CD8-positive, alpha-beta memory T cell (primary cell): ENCODE data around the gene CFL1. TPM values are rescaled to one million over a fixed set of nuclear protein-coding genes. Genes with fewer than 3 reads are reported as not detected.

Experiments
- CTCF ChIA-PET: fragments of 350-600 bp; sonication (Branson Sonifier 250); formaldehyde crosslinking; loops from one replicate; lab custom pipeline; 2021; ENCODE audit warnings: antibody characterized with exemption; lab: Charles Lee
- POLR2A ChIA-PET: fragments of 350-600 bp; sonication (Branson Sonifier 250); formaldehyde crosslinking; loops from one replicate; lab custom pipeline; 2021; ENCODE audit warnings: antibody characterized with exemption; lab: Charles Lee
- DNase-seq, 5 donors: peaks; one replicate each; pipeline versions ENCODE4 v3.0.0 to v3.0.0-alpha.2; 2020 to 2022; ENCODE audit warnings: mixed read lengths in 1 of 5
- H3K27ac ChIP-seq: one replicate; pipeline ENCODE4 v1.7.0; 2013; ENCODE audit warnings: low read depth, mild to moderate bottlenecking, low read length, moderate library complexity
- H3K27me3 ChIP-seq: 2 replicates; pipeline ENCODE4 v1.7.0; 2013; ENCODE audit warnings: low read length, mild to moderate bottlenecking; ENCODE audit not compliant: insufficient read depth, poor library complexity, severe bottlenecking
- H3K36me3 ChIP-seq: 2 replicates; pipeline ENCODE4 v1.7.0; 2013; ENCODE audit warnings: mild to moderate bottlenecking, low read length, moderate library complexity; ENCODE audit not compliant: insufficient read depth
- H3K4me1 ChIP-seq: 2 replicates; pipeline ENCODE4 v1.7.0; 2013; ENCODE audit warnings: mild to moderate bottlenecking, low read length, moderate library complexity; ENCODE audit not compliant: insufficient read depth
- H3K4me3 ChIP-seq: 2 replicates; pipeline ENCODE4 v1.7.0; 2013; ENCODE audit warnings: mild to moderate bottlenecking, low read length
- H3K9me3 ChIP-seq: 2 replicates; pipeline ENCODE4 v1.7.0; 2013; ENCODE audit warnings: mild to moderate bottlenecking, low read length
- H3K27ac Mint-ChIP-seq, 8 donors: one replicate each; pipeline ENCODE4 v1.8.0; 2020 to 2021; ENCODE audit warnings: mixed read lengths in 8 of 8, mild to moderate bottlenecking in 6 of 8, inconsistent platforms in 3 of 8, moderate library complexity in 3 of 8
- H3K27me3 Mint-ChIP-seq, 2 donors: one replicate each; pipeline ENCODE4 v1.8.0; 2020 to 2021; ENCODE audit warnings: mixed read lengths in 2 of 2, mild to moderate bottlenecking in 1 of 2, moderate library complexity in 1 of 2
- H3K36me3 Mint-ChIP-seq, 3 donors: one replicate each; pipeline ENCODE4 v1.8.0; 2020 to 2021; ENCODE audit warnings: mixed read lengths in 3 of 3, inconsistent platforms in 1 of 3, mild to moderate bottlenecking in 1 of 3
- H3K4me1 Mint-ChIP-seq, 3 donors: one replicate each; pipeline ENCODE4 v1.8.0; 2020 to 2021; ENCODE audit warnings: mixed read lengths in 3 of 3, inconsistent platforms in 1 of 3, mild to moderate bottlenecking in 1 of 3
- H3K4me3 Mint-ChIP-seq, 7 donors: one replicate each; pipeline ENCODE4 v1.8.0; 2020 to 2021; ENCODE audit warnings: mixed read lengths in 7 of 7, mild to moderate bottlenecking in 6 of 7, moderate library complexity in 4 of 7, inconsistent platforms in 2 of 7
- H3K9me3 Mint-ChIP-seq, 5 donors: one replicate each; pipeline ENCODE4 v1.8.0; 2020 to 2022; ENCODE audit warnings: mixed read lengths in 5 of 5, mild to moderate bottlenecking in 3 of 5, moderate library complexity in 2 of 5, inconsistent platforms in 1 of 5
- polyA plus RNA-seq: library from polyadenylated mRNA; unstranded; fragments of 300-500 nt; fragmentation: Illumina TruSeq; gene quantifications from one replicate; pipeline ENCODE4 v1.2.3, GENCODE V29; 2021
- total RNA-seq, 2 experiments: library from RNA; stranded (reverse); gene quantifications; one replicate each; pipeline ENCODE4 v1.2.3, GENCODE V29; 2021

CFL1 gene
- total and polyA plus RNA-seq, 3 experiments from 2014 or later: 1,172 to 3,347 (median 1,226) TPM

DNA sequence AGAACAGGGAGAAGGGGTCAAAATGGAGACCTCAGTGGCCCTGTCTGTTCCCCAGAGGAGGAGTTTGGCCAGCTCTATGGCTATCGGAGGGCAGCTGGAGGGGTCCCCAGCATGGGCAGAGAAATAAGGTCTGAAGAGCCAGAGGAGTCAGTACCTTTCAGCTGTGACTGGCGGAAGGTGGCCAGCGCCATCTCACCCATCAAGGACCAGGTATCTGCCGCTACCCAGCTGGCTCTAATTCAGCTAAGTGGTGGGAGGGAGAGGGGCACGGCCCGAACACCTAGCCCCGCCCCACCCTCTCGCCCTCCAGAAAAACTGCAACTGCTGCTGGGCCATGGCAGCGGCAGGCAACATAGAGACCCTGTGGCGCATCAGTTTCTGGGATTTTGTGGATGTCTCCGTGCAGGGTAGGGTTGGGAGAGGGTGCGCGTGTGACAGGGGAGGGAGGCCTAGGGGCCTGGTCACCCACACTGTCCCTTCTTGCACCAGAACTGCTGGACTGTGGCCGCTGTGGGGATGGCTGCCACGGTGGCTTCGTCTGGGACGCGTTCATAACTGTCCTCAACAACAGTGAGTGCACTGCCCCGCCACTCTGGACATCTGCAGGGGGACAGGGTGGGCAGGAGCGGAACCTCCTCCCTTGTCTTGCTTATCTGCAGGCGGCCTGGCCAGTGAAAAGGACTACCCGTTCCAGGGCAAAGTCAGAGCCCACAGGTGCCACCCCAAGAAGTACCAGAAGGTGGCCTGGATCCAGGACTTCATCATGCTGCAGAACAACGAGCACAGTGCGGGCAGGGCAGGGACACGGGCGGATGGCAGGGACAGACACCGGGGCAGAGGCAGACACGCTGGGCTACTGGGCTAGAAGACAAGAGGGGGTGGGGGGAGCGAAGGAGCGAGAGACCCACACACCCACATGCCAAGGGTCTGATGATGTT, 24.4 kb upstream of the CFL1 start:
- Histone ChIP-seq H3K4me1 (peaks cover 47% of the 10 kb centered on the region), H3K27me3 (no peaks in the 10 kb centered on the region), H3K27ac (no peak overlapping the region), H3K9me3 (no peaks in the 10 kb centered on the region), H3K4me3 (no peak overlapping the region), H3K36me3 (peaks cover 17% of the 10 kb centered on the region)
- Mint-ChIP-seq H3K27me3 (no peaks in the 10 kb centered on the region), H3K9me3 (no peaks in the 10 kb centered on the region), H3K4me3 (peak overlapping the region in 5 of 7 donors; percentile 6 to 91 (median 57)), H3K27ac (peak overlapping the region in 5 of 8 donors; percentile 47 to 94 (median 85)), H3K4me1 (peaks cover 48 to 69% (median 61%) of the 10 kb centered on the region in 3 donors), H3K36me3 (peaks cover 0 to 47% (median 0%) of the 10 kb centered on the region in 3 donors)
- POLR2A ChIA-PET: no interaction called here
- no peak for DNase-seq
- CTCF ChIA-PET: interaction anchor here (0.8 to 21.9 kb wide), 4 partner anchors 8 to 50 kb away, joined by 3 to 560 read pairs (median 5); partner anchors contain the start of genes CCDC85B, CFL1, CTSW and EFEMP2

DNA sequence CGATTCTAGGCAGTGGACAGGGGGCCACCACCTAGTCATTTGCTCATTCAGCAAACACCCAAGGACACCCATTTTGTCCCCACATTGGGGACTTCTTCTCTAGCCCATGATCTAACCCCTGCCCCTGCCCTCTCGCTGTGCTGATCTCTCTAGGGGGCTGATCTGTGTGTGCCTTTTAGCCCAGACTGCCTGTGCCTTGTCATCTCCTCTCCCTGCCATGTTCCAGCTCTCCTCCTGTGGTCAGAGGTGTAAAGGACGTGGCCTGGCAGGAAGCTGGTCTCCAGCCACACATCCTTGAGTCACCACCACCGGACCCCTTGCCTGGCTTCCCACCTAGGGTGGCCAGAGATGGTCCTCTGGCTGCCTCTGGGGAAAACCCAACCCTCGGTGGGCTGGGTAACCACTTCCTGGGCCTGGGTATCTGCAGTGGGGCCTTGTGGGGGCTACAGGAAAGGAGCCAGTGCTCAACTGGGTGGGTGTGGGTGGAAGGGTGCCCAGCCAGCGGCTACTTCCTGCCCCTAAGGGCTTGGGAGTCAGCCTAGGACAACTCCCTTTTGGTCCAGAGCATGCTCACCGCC, 23.0 kb upstream of the CFL1 start:
- peaks cover 45 to 61% (median 49%) of the 10 kb centered on the region in 3 donors for H3K4me1 Mint-ChIP-seq
- peaks cover 0 to 35% (median 0%) of the 10 kb centered on the region in 3 donors for H3K36me3 Mint-ChIP-seq
- ChIA-PET POLR2A (interaction anchor here (0.8 to 1.7 kb wide), 3 partner anchors 9 to 25 kb away, joined by 3 to 7 read pairs (median 4); partner anchors contain the start of gene CCDC85B), CTCF (interaction anchor here (21.9 to 24.5 kb wide), 2 partner anchors 7 to 12 kb away, joined by 560 read pairs; partner anchors contain the start of genes CCDC85B, CFL1, CTSW and EFEMP2)
- H3K4me3 Mint-ChIP-seq: peak overlapping the region; percentile 84 to 92 (median 89)
- peak overlapping the region; percentile 15 for H3K4me3 ChIP-seq
- peak in 1 of 5 donors; percentile 28 for DNase-seq
- H3K27me3 Mint-ChIP-seq: peaks cover 0 to 3% of the 10 kb centered on the region in 2 donors
- no peaks in the 10 kb centered on the region for H3K9me3 ChIP-seq
- H3K27me3 ChIP-seq: no peaks in the 10 kb centered on the region
- peak overlapping the region; percentile 83 to 98 (median 93) for H3K27ac Mint-ChIP-seq
- no peaks in the 10 kb centered on the region for H3K9me3 Mint-ChIP-seq
- H3K27ac ChIP-seq: peak overlapping the region; percentile 48
- peaks cover 46% of the 10 kb centered on the region for H3K4me1 ChIP-seq
- H3K36me3 ChIP-seq: peaks cover 17% of the 10 kb centered on the region

DNA sequence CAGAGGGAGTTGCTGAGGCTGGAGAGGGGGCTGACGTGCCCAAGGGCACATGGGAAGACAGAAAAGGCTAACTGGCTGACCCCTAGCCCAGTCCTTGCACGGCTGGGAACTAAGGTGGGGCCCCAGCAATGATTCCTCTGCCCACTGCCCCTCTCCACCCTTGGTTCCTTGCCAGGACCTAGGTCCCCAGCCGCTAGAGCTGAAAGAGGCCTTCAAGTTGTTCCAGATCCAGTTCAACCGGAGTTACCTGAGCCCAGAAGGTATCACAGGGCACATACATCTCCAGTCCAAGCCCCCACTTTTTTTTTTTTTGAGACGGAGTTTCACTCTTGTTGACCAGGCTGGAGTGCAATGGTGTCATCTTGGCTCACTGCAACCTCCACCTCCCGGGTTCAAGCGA, 22.0 kb upstream of the CFL1 start:
- H3K27me3 Mint-ChIP-seq: peaks cover 0 to 3% of the 10 kb centered on the region in 2 donors
- H3K9me3 Mint-ChIP-seq: no peaks in the 10 kb centered on the region
- Histone ChIP-seq H3K27ac (peak overlapping the region; percentile 64), H3K4me3 (peak overlapping the region; percentile 73), H3K9me3 (no peaks in the 10 kb centered on the region), H3K27me3 (no peaks in the 10 kb centered on the region), H3K36me3 (peaks cover 17% of the 10 kb centered on the region), H3K4me1 (peaks cover 44% of the 10 kb centered on the region)
- no peak for DNase-seq
- ChIA-PET POLR2A (interaction anchor here (1.2 to 1.7 kb wide), 2 partner anchors 10 to 24 kb away, joined by 3 to 7 read pairs; partner anchors contain the start of gene CCDC85B), CTCF (interaction anchor here (21.9 to 24.5 kb wide), 2 partner anchors 8 to 11 kb away, joined by 560 read pairs; partner anchors contain the start of genes CCDC85B, CFL1, CTSW and EFEMP2)
- peaks cover 0 to 31% (median 0%) of the 10 kb centered on the region in 3 donors for H3K36me3 Mint-ChIP-seq
- peak overlapping the region; percentile 84 to 92 (median 89) for H3K4me3 Mint-ChIP-seq
- H3K4me1 Mint-ChIP-seq: peaks cover 44 to 56% (median 46%) of the 10 kb centered on the region in 3 donors
- peak overlapping the region; percentile 85 to 98 (median 93) for H3K27ac Mint-ChIP-seq

DNA sequence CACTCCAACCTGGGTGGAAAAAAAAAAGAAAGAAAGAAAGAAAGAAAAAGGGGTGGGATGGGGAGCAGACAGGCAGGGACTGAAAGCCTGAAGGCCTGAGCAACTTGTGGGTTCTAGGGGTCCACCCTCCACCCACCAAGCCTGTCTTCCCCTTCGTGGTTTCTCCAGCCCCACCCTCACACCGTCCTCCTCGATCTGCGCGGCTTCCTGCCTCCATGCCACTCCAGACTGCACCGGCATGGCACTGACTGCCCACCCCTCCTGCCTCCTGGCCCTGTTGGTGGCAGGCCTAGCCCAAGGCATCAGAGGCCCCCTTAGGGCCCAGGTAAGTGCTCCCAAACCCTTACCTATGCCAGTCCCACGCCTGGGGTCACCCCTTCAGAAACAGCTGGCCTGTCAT, 21.6 kb upstream of the CFL1 start, which contains the start of gene CTSW:
CTSW (plus strand) TSS at position 221 of the 400 bp plus-strand sequence; CDS start at position 239, 18 bp downstream.
- ChIA-PET CTCF (interaction anchor here (21.9 to 24.5 kb wide), 2 partner anchors 9 to 11 kb away, joined by 560 read pairs; partner anchors contain the start of genes CCDC85B, CFL1, CTSW and EFEMP2), POLR2A (interaction anchor here (1.0 to 1.7 kb wide), 4 partner anchors 11 to 24 kb away, joined by 3 to 7 read pairs (median 3); partner anchors contain the start of gene CCDC85B)
- Histone ChIP-seq H3K4me1 (peaks cover 40% of the 10 kb centered on the region), H3K36me3 (peaks cover 17% of the 10 kb centered on the region), H3K9me3 (no peaks in the 10 kb centered on the region), H3K27me3 (no peaks in the 10 kb centered on the region), H3K27ac (peak within 1 kb of the TSS; percentile 64), H3K4me3 (peak within 1 kb of the TSS; percentile 73)
- Mint-ChIP-seq H3K9me3 (no peaks in the 10 kb centered on the region), H3K27ac (peak within 1 kb of the TSS; percentile 85 to 98 (median 93)), H3K27me3 (peaks cover 0 to 3% of the 10 kb centered on the region in 2 donors), H3K36me3 (peaks cover 0 to 27% (median 0%) of the 10 kb centered on the region in 3 donors), H3K4me3 (peak within 1 kb of the TSS; percentile 84 to 92 (median 89)), H3K4me1 (peaks cover 40 to 53% (median 42%) of the 10 kb centered on the region in 3 donors)
- peak; percentile 48 to 71 (median 58) for DNase-seq

DNA sequence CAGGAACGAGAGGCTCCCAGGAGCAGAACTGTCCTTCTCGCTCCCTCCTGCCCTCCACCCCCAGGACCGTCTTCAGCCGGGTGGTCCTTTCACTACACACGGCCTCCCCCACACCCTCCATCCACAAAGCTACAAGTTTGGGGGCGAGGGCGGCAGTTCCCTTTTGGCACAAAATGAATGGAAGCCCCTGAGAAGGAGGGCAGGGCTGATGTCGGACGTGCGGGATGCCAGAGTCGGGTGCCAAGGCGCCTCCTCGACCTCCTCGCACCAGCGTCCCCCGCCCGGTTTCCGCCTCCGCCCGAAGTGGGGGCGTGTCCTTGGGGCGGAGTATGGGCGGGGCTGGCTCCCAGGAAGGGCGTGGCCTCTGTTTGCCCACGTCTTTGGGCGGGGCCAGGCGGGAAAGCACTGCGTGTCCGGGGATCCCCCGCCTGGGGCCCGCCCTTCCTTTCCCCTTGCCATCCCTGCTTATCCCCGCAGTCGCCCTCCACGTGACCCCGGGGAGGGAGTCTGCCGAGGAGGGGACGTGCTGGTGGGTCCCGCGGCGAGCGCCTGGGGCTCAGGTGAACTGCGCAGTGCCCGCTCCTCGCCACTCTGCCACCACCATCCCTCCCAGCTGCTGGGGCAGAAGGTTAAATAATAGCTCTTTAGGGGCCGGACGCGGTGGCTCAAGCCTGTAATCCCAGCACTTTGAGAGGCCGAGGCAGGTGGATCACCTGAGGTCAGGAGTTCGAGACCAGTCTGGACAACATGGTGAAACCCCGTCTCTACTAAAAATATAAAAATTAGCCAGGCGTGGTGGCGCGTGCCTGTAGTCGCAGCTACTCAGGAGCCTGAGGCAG, 15.6 kb upstream of the CFL1 start:
- peaks cover 0 to 3% of the 10 kb centered on the region in 2 donors for H3K27me3 Mint-ChIP-seq

DNA sequence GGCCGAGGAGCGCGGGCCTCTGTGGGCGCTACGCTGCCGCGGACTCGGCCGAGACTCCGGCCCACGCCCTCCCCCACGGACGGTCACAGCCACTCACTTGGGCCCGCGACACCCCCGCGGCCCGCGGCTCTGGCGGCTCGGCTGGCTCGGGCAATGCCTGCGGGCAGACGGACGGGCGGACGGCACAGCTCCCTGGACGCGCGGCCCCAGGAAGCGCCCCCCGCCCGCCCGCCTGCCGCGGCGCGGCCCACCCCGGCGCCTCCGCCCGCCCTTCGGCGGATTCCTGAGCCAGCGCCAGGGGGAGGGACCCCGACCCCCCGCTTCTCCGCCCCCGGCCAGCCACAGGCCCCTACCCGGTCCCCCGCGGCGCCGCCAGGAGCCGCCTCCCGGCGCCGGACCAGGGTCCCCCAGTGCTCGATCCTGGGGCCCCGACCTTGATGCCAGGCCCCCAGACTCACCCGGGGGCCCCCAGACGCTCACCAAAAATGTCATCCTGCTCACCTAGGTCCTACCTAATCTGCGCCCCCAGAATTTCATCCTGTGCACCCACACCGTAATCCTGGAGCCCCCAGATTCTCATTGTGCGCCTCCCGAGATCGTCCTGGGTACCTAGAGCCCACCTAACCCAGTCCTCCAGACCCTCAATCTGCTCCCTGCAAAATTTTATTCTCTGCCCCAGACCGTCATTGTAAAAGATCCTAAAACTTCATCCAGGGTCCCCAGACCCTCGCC, 14.8 kb upstream of the CFL1 start, which contains the start of gene EFEMP2:
EFEMP2 (minus strand) TSS at position 215 of the 732 bp plus-strand sequence. CDS start 446 bp downstream, outside the sequence.
- peak within 1 kb of the TSS; percentile 81 to 93 (median 88) for H3K4me3 Mint-ChIP-seq
- no peak for DNase-seq
- Histone ChIP-seq H3K4me1 (peaks cover 24% of the 10 kb centered on the region), H3K4me3 (peak within 1 kb of the TSS; percentile 82), H3K9me3 (no peaks in the 10 kb centered on the region), H3K36me3 (no peaks in the 10 kb centered on the region), H3K27ac (peak within 1 kb of the TSS; percentile 76), H3K27me3 (no peaks in the 10 kb centered on the region)
- H3K4me1 Mint-ChIP-seq: peaks cover 18 to 42% (median 27%) of the 10 kb centered on the region in 3 donors
- H3K36me3 Mint-ChIP-seq: peaks cover 0 to under 1% (median 0%) of the 10 kb centered on the region in 3 donors
- ChIA-PET CTCF (interaction anchor here (1.5 to 24.5 kb wide), 3 partner anchors 13 to 93 kb away, joined by 5 to 560 read pairs (median 87); partner anchors contain the start of genes AP5B1, CCDC85B, CFL1 and CTSW), POLR2A (interaction anchor here (1.3 to 5.2 kb wide), 5 partner anchors 12 to 18 kb away, joined by 4 to 39 read pairs (median 8); partner anchors contain the start of genes CCDC85B, CFL1, FIBP and MUS81)
- no peaks in the 10 kb centered on the region for H3K9me3 Mint-ChIP-seq
- H3K27ac Mint-ChIP-seq: peak within 1 kb of the TSS; percentile 80 to 99 (median 94)
- H3K27me3 Mint-ChIP-seq: peaks cover 0 to 3% of the 10 kb centered on the region in 2 donors

More for the DNA sequence above, 15.6 kb upstream of the CFL1 start:
- H3K27ac ChIP-seq: peak overlapping the region; percentile 76
- peak overlapping the region; percentile 82 for H3K4me3 ChIP-seq
- CTCF ChIA-PET: interaction anchor here (0.9 to 24.5 kb wide), 6 partner anchors 14 to 194 kb away, joined by 3 to 560 read pairs (median 4); partner anchors contain the start of genes AP5B1, CCDC85B, CFL1 and CTSW
- Mint-ChIP-seq H3K9me3 (no peaks in the 10 kb centered on the region), H3K4me1 (peaks cover 23 to 49% (median 32%) of the 10 kb centered on the region in 3 donors), H3K36me3 (no peaks in the 10 kb centered on the region), H3K27ac (peak overlapping the region; percentile 80 to 99 (median 92)), H3K4me3 (peak overlapping the region; percentile 81 to 93 (median 88))
- H3K27me3 ChIP-seq: no peaks in the 10 kb centered on the region
- peaks cover 28% of the 10 kb centered on the region for H3K4me1 ChIP-seq
- peak; percentile 94 to 98 (median 96) for DNase-seq
- POLR2A ChIA-PET: interaction anchor here (1.0 to 2.3 kb wide), 9 partner anchors 11 to 499 kb away, joined by 3 to 13 read pairs (median 4); partner anchors contain the start of genes CCDC85B, FIBP, MUS81 and SNX32
- H3K9me3 ChIP-seq: no peaks in the 10 kb centered on the region
- H3K36me3 ChIP-seq: no peaks in the 10 kb centered on the region
